HL-60 (cell line): Measurements from ENCODE around the gene ZNF341.

ENCODE experiments used
- GABPA ChIP-seq: IDR thresholded peaks from 2 replicates; pipeline ENCODE4 v1.6.1; 2012; ENCODE audit warnings: low read depth
- POLR2AphosphoS5 ChIP-seq: IDR thresholded peaks from 2 replicates; pipeline ENCODE4 v1.6.1; 2012; ENCODE audit warnings: low read depth
- TF ChIP-seq, protein P1 (sequence below): IDR thresholded peaks from one replicate; pipeline ENCODE4 v1.5.1; 2011; ENCODE audit warnings: low read length, control low read depth, inconsistent platforms; ENCODE audit not compliant: insufficient read depth

DNA sequence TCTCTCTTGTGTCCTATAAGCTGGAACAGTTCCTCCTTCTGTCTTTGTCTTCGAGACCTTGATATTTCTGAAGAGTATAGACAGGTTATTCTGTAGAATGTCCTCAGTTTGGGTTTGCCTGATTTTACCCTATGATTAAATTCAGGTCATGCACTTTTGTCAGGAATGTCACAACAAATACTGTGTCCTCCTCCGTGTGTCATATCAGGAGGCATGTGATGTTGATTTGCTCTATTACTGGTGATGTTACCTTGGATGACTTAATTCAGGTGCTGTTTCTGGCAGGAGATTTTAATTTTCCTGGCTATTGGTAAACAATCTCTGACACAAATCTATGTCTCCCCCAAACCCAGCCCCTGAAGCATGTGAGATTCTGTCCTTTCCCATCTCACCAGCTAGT lies 46.0 kb downstream of the ZNF341 start:
- TF ChIP-seq, protein P1, sequence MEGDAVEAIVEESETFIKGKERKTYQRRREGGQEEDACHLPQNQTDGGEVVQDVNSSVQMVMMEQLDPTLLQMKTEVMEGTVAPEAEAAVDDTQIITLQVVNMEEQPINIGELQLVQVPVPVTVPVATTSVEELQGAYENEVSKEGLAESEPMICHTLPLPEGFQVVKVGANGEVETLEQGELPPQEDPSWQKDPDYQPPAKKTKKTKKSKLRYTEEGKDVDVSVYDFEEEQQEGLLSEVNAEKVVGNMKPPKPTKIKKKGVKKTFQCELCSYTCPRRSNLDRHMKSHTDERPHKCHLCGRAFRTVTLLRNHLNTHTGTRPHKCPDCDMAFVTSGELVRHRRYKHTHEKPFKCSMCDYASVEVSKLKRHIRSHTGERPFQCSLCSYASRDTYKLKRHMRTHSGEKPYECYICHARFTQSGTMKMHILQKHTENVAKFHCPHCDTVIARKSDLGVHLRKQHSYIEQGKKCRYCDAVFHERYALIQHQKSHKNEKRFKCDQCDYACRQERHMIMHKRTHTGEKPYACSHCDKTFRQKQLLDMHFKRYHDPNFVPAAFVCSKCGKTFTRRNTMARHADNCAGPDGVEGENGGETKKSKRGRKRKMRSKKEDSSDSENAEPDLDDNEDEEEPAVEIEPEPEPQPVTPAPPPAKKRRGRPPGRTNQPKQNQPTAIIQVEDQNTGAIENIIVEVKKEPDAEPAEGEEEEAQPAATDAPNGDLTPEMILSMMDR = no peak
- TF ChIP-seq GABPA (no peak), POLR2AphosphoS5 (no peak)
